NOMO-1 treated with dmso at 0.1 percent for 144 hours (cell line): ENCODE results near the gene HLA-DPA1.
"Not testable (repeated sequence)": the region's sequence is repeated elsewhere in the genome, so short reads cannot be mapped to it uniquely, and the experiment has no call there.

Experiments used
- DNase-seq: peaks from one replicate; lab custom pipeline; 2025; ENCODE audit not compliant: unreplicated experiment; lab: John Stamatoyannopoulos, UW

Gene HLA-DPA1

DNA sequence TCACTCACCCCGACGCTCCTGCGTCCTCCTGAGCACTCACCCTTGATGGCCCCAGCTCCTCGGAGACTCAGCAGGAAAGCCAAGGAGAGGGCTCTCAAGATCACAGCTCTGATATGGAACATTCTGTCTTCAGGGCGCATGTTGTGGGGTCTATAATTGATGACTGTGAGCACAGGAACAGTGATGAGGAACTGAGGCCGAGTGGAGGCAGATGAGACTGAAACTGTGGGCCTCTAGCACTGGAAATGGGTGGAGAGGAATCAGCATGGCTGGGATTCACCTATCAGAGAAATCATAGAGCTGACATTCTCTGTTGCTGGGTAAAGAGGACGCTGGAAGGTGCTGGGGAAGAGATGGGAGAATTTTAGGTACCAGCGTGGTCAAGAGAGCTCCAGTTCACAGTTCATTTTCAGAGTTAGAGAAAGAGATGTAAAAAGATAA, at the start of gene HLA-DPA1:
Gene HLA-DPA1, minus strand, starts transcription at position 219 of the 441 bp plus-strand sequence.
- peak; percentile 82 for DNase-seq

GRCh38 chr6:33123181-33123580, 49.7 kb upstream of the HLA-DPA1 start:
- no peak for DNase-seq

GRCh38 chr6:33120001-33120400, 46.6 kb upstream of the HLA-DPA1 start:
- no peak for DNase-seq

GRCh38 chr6:33118525-33119123, 45.2 kb upstream of the HLA-DPA1 start:
- no peak for DNase-seq

DNA sequence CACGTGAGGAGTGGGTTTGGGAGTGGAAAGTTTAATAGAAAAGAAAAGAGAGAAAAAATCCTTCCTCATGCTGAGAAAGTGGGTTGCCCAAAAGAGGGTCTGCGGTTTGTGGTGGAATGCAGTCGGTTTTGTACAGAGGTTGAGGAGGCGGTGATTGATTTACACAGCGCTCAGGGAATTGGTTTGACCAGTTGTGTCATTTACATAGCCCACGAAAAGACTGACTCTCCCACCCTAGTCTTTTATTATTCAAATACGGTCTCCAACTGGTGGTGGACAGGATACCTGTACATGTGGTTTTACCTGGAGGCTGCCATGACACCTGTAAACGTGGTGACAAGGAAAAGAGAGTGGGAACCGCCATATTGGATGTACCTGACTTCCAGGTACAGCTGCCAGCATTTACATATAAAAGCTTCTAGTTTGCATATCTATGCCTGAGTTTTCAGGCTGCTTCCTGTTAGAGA, 44.4 kb upstream of the HLA-DPA1 start:
- no peak for DNase-seq

DNA sequence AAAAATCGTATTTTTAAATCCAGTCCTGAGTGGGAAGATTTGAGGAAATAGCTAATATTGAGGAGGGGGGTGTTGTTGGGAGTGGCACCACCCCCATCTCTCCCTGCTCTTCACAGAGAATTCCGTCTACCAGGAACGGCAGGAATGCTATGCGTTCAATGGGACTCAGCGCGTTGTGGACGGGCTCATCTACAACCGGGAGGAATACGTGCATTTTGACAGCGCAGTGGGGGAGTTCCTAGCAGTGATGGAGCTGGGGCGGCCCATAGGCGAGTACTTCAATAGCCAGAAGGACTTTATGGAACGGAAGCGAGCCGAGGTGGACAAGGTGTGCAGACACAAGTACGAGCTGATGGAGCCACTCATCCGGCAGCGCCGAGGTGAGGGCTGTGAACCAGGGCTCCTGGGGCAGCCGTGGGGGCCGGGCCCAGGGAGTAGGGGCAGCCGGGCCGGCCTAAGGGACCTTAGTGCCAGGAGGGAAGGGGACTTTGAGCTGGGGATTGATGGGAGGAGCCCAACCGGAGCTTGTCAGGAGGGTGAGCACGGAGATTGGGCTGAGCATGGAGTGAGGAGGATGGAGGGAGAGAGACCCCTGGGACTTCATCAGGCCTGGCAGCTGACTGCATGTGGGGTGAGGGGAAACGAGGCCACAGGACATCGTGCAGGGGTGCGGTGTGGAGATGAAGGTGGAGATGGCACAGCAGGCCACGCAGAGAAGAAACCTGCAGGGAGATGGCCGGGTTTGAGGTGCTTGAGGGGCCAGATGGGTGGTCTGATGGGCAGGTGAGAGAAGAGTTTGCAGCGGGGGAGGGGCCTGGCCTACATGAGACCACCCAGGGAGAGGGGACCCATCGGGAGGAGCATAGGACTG, 43.6 kb upstream of the HLA-DPA1 start:
- DNase-seq = no peak

GRCh38 chr6:33116417-33116816, 43.0 kb upstream of the HLA-DPA1 start:
- no peak for DNase-seq

DNA sequence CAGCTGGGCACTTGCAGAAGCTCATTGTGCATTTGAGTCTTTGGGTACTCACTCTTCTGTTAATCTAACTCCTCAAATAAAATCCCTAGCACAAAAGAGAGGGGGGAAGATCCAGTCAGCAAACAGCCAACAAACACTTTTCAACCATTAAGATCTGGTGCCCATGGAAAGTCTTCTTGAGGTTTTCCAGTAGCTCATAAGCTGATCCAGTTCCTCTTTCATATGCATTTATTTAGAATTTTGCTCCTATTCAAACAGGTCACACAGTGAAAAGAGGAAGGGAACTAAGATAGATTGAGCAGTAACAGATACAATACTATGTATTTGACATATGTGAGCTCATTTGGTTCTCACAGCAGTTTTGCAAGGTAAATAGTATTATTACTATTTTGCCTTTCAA, 41.0 kb upstream of the HLA-DPA1 start:
- DNase-seq = peak; percentile 43

- DNase-seq = no peak
Observed at GRCh38 chr6:33113755-33114154, 40.3 kb upstream of the HLA-DPA1 start.

GRCh38 chr6:33112148-33112547, 38.7 kb upstream of the HLA-DPA1 start:
- DNase-seq = no peak

GRCh38 chr6:33108307-33108706, 34.9 kb upstream of the HLA-DPA1 start:
- DNase-seq = no peak

- no peak for DNase-seq
Observed at GRCh38 chr6:33107641-33108040, 34.2 kb upstream of the HLA-DPA1 start.

DNA sequence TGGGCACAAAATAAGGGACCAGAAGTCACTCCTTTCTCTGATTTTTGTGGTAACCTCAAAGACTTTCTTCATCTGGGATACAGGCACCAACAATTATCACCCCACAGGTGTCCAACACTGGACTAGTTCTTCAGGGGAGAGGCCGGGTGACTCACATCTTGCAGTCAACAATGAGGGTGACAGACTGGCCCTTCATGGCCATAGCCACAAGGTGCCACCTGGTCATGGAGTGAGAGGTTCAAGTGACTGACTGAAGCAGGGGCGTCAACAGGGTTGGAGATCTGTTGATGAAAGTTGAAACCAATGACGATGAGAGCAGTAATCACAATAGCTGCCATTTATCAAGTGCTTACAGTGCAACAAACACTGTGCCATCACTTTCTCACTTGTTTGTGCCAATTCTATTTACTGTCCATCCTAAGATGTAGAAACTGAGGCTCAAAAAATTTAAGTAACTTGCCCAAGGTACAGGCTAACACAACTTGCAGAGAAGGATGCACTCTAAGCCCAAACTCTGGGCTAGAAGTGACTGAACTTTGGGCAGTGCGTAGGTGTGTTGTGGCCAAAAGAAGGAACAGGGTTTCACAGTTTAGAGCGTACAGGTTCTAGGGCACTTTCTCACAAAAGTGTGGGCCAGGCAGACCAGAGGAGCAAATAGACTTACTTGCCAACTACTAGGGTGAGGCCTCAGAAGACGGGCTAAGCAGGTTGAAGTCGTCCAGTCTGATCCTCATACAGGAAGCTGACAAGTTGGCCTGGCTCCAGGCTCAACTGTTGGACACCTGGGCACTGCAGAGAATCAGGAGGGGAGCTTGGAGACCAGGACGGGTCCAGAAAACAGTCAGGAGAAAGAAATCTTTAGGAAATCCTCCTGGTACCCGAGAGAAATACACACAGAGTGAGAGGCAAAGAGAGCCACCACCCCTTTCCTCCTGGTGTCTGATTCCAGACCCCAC, 32.7 kb upstream of the HLA-DPA1 start:
- no peak for DNase-seq

- DNase-seq = no peak
Observed at GRCh38 chr6:33105386-33105785, 31.9 kb upstream of the HLA-DPA1 start.

- no peak for DNase-seq
Observed at GRCh38 chr6:33104887-33105286, 31.4 kb upstream of the HLA-DPA1 start.

DNA sequence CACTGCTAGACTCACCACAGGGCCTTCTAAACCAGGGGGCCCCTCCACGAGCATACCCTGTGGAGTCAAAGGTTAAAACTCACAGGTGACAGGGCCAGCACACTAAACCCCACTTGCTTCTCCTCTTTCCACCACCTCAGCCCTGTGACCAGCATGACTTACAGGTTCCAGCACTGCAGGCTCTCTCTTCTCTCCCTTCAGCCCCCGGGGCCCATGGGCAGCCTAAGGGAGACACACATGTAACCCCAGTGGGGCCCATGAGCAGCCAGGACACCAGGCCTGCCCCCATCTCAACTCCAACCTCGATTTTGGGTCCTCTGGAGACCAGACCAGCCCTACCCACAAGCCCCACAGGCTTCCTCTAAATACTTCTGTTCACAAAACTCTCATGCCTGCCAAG, 30.3 kb upstream of the HLA-DPA1 start:
- no peak for DNase-seq

- DNase-seq = not testable (repeated sequence)
Observed at GRCh38 chr6:33101121-33101737, 27.8 kb upstream of the HLA-DPA1 start.

DNA sequence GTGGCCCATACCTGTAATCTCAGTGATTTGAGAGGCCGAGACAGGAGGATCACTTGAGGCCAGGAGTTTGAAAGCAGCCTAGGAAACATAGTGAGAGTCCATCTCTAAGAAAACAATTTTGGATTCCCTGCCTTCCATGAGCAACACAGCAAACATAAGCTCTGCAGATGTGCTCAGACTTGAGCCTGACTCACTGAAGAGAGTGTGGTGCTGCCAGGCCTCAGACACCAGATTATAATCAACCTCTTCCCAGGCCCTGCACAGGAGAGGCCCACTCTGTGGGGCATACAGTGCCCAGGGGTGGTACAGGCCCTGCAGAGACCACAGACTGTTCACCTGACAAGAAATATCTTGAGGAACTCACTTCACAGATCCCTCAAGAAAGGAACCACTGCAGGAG, 22.2 kb upstream of the HLA-DPA1 start:
- DNase-seq = no peak

- no peak for DNase-seq
Observed at GRCh38 chr6:33093855-33094254, 20.4 kb upstream of the HLA-DPA1 start.

- no peak for DNase-seq
Observed at GRCh38 chr6:33092385-33092784, 18.9 kb upstream of the HLA-DPA1 start.

- DNase-seq = no peak
Observed at GRCh38 chr6:33091957-33092356, 18.5 kb upstream of the HLA-DPA1 start.
